Liver (tissue), 9 donors: ENCODE measurements around the gene PFN4. TPM values are rescaled to one million over a fixed set of nuclear protein-coding genes. Genes with fewer than 3 reads are reported as not detected.

Source experiments
- DNase-seq: peaks from one replicate; pipeline ENCODE4 v3.0.0-alpha.2; 2017; ENCODE audit warnings: low spot score
- H3K27ac ChIP-seq, 2 donors: one replicate each; pipeline ENCODE4 v1.7.0; 2013; ENCODE audit warnings: inconsistent platforms in 2 of 2, low read length in 2 of 2, control low read depth in 1 of 2, low read depth in 1 of 2, mild to moderate bottlenecking in 1 of 2
- H3K27me3 ChIP-seq, 4 donors: one replicate each; pipeline versions ENCODE4 v1.6.1 to v1.7.0; 2013; ENCODE audit warnings: low read length in 3 of 4, inconsistent platforms in 1 of 4, mild to moderate bottlenecking in 1 of 4, moderate library complexity in 1 of 4; ENCODE audit not compliant: control insufficient read depth in 4 of 4, insufficient read depth in 4 of 4
- H3K36me3 ChIP-seq, 4 donors: one replicate each; pipeline versions ENCODE4 v1.6.1 to v1.7.0; 2013; ENCODE audit warnings: low read length in 3 of 4, mild to moderate bottlenecking in 3 of 4, low read depth in 1 of 4, moderate library complexity in 1 of 4; ENCODE audit not compliant: control insufficient read depth in 4 of 4, insufficient read depth in 3 of 4
- H3K4me1 ChIP-seq, 4 donors: one replicate each; pipeline versions ENCODE4 v1.6.1 to v1.7.0; 2013; ENCODE audit warnings: low read length in 3 of 4, mild to moderate bottlenecking in 3 of 4, moderate library complexity in 1 of 4; ENCODE audit not compliant: control insufficient read depth in 4 of 4, insufficient read depth in 4 of 4
- H3K4me3 ChIP-seq, 3 donors: one replicate each; pipeline versions ENCODE4 v1.6.1 to v1.7.0; 2013; ENCODE audit warnings: low read length in 3 of 3, control low read depth in 1 of 3, low read depth in 1 of 3, mild to moderate bottlenecking in 1 of 3
- H3K9ac ChIP-seq, 2 donors: one replicate each; pipeline ENCODE4 v1.7.0; 2013; ENCODE audit warnings: low read length in 2 of 2, mild to moderate bottlenecking in 2 of 2, moderate library complexity in 2 of 2, control low read depth in 1 of 2, low read depth in 1 of 2
- H3K9me3 ChIP-seq, 4 donors: one replicate each; pipeline versions ENCODE4 v1.6.1 to v1.7.0; 2013; ENCODE audit warnings: low read length in 3 of 4; ENCODE audit not compliant: control insufficient read depth in 4 of 4
- EGR1 ChIP-seq, 2 donors: IDR thresholded peaks; 2 replicates each; pipeline ENCODE4 v1.6.1; 2016 to 2018; ENCODE audit warnings: antibody characterized with exemption in 2 of 2, low read depth in 2 of 2
- FOXA1 ChIP-seq: IDR thresholded peaks from 2 replicates; pipeline ENCODE4 v1.6.1; 2016; ENCODE audit warnings: antibody characterized with exemption
- FOXA2 ChIP-seq: IDR thresholded peaks from 2 replicates; pipeline ENCODE4 v1.6.1; 2016; ENCODE audit warnings: antibody characterized with exemption
- GABPA ChIP-seq, 2 donors: IDR thresholded peaks in 1 of 2; conservative IDR thresholded peaks in 1 of 2; 2 replicates each; pipeline ENCODE4 v1.6.1; 2016; ENCODE audit warnings: antibody characterized with exemption in 2 of 2, mild to moderate bottlenecking in 1 of 2, moderate library complexity in 1 of 2
- HNF4A ChIP-seq, 2 donors: conservative IDR thresholded peaks; 2 replicates each; pipeline ENCODE4 v1.6.1; 2016; ENCODE audit warnings: antibody characterized with exemption in 2 of 2, mild to moderate bottlenecking in 2 of 2
- HNF4G ChIP-seq: IDR thresholded peaks from 2 replicates; pipeline ENCODE4 v1.6.1; 2016; ENCODE audit warnings: antibody characterized with exemption
- JUND ChIP-seq, 2 donors: IDR thresholded peaks; 2 replicates each; pipeline ENCODE4 v1.6.1; 2016; ENCODE audit warnings: antibody characterized with exemption in 2 of 2
- RAD21 ChIP-seq, 2 donors: IDR thresholded peaks; 2 replicates each; pipeline ENCODE4 v1.6.1; 2016; ENCODE audit warnings: antibody characterized with exemption in 2 of 2, mild to moderate bottlenecking in 2 of 2
- RXRA ChIP-seq, 2 donors: IDR thresholded peaks; 2 replicates each; pipeline ENCODE4 v1.6.1; 2017 to 2018; ENCODE audit warnings: antibody characterized with exemption in 2 of 2, mild to moderate bottlenecking in 1 of 2
- SP1 ChIP-seq: IDR thresholded peaks from 2 replicates; pipeline ENCODE4 v1.6.1; 2018; ENCODE audit warnings: antibody characterized with exemption, mild to moderate bottlenecking
- TAF1 ChIP-seq: conservative IDR thresholded peaks from 2 replicates; pipeline ENCODE4 v1.6.1; 2016; ENCODE audit warnings: antibody characterized with exemption, mild to moderate bottlenecking
- YY1 ChIP-seq: IDR thresholded peaks from 2 replicates; pipeline ENCODE4 v1.6.1; 2016; ENCODE audit warnings: antibody characterized with exemption, mild to moderate bottlenecking
- WGBS: extraction: QIAGEN DNeasy Blood & Tissue Kit; methylation state at CpG from one replicate; pipeline ENCODE4 v1.1.7; 2013; 5-methylcytosine and 5-hydroxymethylcytosine counted together
- polyA plus RNA-seq, 2 donors: library from polyadenylated mRNA; stranded (reverse) in 1 of 2; unstranded in 1 of 2; fragments of 200-250 nt in 1 of 2; fragments of >200 nt in 1 of 2; fragmentation: Nextera tagmentation in 1 of 2; extraction: Ambion mirVana in 1 of 2; gene quantifications; one replicate each; pipeline versions ENCODE4 v1.2.1 to v1.2.3, GENCODE V29; 2013 to 2015
- total RNA-seq, 2 donors: library from RNA; depleted of rRNA; stranded (reverse); fragments of >200 nt; gene quantifications; one replicate each; pipeline ENCODE4 v1.2.3, GENCODE V29; 2014
- TF ChIP-seq, protein P1 (sequence below): IDR thresholded peaks from 2 replicates; pipeline ENCODE4 v1.6.1; 2016; ENCODE audit warnings: antibody characterized with exemption
- TF ChIP-seq, protein P2 (sequence below): IDR thresholded peaks from 2 replicates; pipeline ENCODE4 v1.6.1; 2016; ENCODE audit warnings: antibody characterized with exemption
- TF ChIP-seq, protein P3 (sequence below): fragments of 150-350 bp; IDR thresholded peaks from 2 replicates; pipeline ENCODE4 v1.5.1; 2017; ENCODE audit warnings: improper control_type of control experiment, low read depth, low read length; ENCODE audit not compliant: missing input control
- TF ChIP-seq, protein P4 (sequence below): IDR thresholded peaks from 2 replicates; pipeline ENCODE4 v1.6.1; 2016; ENCODE audit warnings: antibody characterized with exemption
- TF ChIP-seq, protein P5 (sequence below): IDR thresholded peaks from 2 replicates; pipeline ENCODE4 v1.6.1; 2016; ENCODE audit warnings: antibody characterized with exemption, mild to moderate bottlenecking
- donor health status: healthy.
- donor health status: healthy.
- donor health status: healthy.
- donor health status: healthy.
- donor health status: healthy.

PFN4 gene
- total and polyA plus RNA-seq, 4 donors: 0.12 to 0.51 (median 0.40) TPM; not detected in 1

DNA sequence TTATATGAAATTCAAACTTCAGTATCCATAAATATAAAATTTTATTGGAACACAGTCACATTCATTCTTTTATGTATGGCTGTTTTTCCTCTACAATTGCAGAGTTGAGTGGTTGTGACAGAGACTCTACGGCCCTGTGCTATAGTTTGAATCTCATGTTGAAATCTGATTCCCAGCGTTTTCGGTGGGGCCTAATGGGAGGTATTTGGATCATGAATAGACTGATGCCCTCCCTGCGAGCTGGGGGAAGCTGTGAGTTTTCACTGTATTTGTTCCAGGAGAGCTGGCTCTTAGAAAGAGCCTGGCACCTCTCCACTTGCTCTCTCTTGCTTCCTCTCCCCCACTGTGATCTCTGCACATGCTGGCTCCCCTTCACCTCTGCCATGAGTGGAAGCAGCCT, 1.7 kb downstream of the PFN4 start (continued):
- TF ChIP-seq TAF1: no peak
- TF ChIP-seq JUND (IDR thresholded peaks at IDR 0.05): no peak
- TF ChIP-seq, protein P1, sequence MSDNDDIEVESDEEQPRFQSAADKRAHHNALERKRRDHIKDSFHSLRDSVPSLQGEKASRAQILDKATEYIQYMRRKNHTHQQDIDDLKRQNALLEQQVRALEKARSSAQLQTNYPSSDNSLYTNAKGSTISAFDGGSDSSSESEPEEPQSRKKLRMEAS: no peak
- TF ChIP-seq, protein P2, sequence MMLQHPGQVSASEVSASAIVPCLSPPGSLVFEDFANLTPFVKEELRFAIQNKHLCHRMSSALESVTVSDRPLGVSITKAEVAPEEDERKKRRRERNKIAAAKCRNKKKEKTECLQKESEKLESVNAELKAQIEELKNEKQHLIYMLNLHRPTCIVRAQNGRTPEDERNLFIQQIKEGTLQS: no peak
- no peak for TF ChIP-seq GABPA (IDR thresholded peaks at IDR 0.05 in 1 of 2, conservative IDR thresholded peaks at IDR 0.05 in 1 of 2)
- TF ChIP-seq EGR1 (IDR thresholded peaks at IDR 0.05; ENCODE audit: low read depth in 2 of 2): no peak
- no peak for TF ChIP-seq HNF4G

DNA sequence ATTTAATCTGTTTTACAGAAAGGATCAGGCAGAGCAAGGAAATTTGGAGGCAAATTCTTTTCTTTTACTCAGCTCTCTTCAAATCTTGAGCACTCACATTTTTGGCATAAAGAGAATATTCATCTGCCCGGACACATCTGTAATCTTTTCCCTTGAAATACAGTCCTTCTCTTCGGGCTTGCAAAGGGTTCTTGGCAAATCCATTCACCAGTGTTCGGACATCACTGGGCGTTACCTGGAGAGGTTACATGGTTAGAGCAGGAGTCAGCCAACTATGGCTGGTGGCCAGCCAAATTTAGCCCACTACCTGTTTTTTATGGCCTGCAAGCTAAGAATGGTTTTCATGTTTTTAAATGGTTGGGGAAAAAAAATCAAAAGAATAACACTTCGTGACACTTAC, 2.1 kb downstream of the PFN4 start:
- Histone ChIP-seq H3K9me3 (no peaks in the 10 kb centered on the region), H3K36me3 (no peaks in the 10 kb centered on the region), H3K27me3 (no peaks in the 10 kb centered on the region), H3K9ac (no peak overlapping the region), H3K4me1 (peaks cover 0 to 11% (median 6%) of the 10 kb centered on the region in 4 donors), H3K4me3 (no peak overlapping the region), H3K27ac (no peak overlapping the region)
- no peak for DNase-seq
- TF ChIP-seq FOXA1: no peak
- TF ChIP-seq JUND (IDR thresholded peaks at IDR 0.05): no peak
- 96% methylated on average over 5 of the region's 5 CpGs for WGBS

DNA sequence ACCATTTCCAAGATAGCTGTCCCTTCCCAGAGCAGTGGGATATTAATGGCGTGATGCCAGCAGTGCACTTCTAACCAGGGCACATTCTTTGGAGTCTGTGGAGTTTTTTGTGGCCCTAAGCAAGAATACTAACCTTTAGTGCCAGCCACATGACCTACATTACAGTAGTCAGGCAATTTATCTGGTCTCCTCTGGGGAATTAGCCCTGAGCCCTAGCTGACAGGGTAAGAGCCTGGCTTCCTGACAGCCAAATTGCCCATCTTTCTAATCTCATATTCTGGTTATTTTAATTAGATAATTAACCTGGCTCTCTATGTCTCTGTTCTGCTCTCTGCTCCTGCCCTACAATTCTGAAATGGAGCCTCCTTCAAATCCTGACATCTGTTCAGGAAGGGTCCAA, 5.2 kb downstream of the PFN4 start:
- TF ChIP-seq EGR1 (IDR thresholded peaks at IDR 0.05; ENCODE audit: low read depth in 2 of 2): no peak
- no peak for TF ChIP-seq YY1
- no peak for TF ChIP-seq RXRA (IDR thresholded peaks at IDR 0.05)
- TF ChIP-seq HNF4A (conservative IDR thresholded peaks at IDR 0.05): no peak
- no peak for TF ChIP-seq HNF4G
- TF ChIP-seq, protein P1: no peak
- no peak for TF ChIP-seq FOXA2
- TF ChIP-seq JUND (IDR thresholded peaks at IDR 0.05): no peak
- no peak overlapping the region for H3K4me3 ChIP-seq
- DNase-seq: no peak
- 73% methylated on average over 1 of the region's 1 CpG for WGBS
- H3K4me1 ChIP-seq: peaks cover 0 to 5% (median 1%) of the 10 kb centered on the region in 4 donors
- no peaks in the 10 kb centered on the region for H3K36me3 ChIP-seq
- H3K27ac ChIP-seq: no peak overlapping the region
- H3K27me3 ChIP-seq: no peaks in the 10 kb centered on the region
- no peak overlapping the region for H3K9ac ChIP-seq
- H3K9me3 ChIP-seq: no peaks in the 10 kb centered on the region

DNA sequence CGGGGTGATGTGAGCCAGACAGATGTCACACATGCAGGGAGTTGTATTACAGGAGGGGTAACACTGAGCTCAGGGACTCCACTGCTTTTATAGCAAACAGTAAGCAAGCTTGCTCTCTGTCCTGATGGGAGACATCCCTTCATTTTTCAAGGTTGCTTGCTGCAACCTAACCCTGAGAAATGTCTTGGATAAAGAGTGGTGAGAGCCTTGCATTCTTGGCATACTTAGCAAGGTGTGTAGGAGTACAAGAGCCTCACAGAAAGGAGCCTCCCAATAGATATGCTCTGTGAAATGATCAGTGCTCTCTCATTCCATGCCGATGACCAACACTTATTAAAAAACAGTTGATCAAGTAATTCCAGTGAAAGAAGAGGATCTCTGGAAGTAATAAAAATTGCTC, 8.1 kb downstream of the PFN4 start:
- Histone ChIP-seq H3K4me3 (no peak overlapping the region), H3K9me3 (no peaks in the 10 kb centered on the region), H3K4me1 (no peaks in the 10 kb centered on the region), H3K27me3 (no peaks in the 10 kb centered on the region), H3K27ac (no peak overlapping the region), H3K9ac (no peak overlapping the region), H3K36me3 (no peaks in the 10 kb centered on the region)
- no peak for DNase-seq
- WGBS: 48% methylated on average over 2 of the region's 2 CpGs
- TF ChIP-seq SP1 (no peak), JUND (IDR thresholded peaks at IDR 0.05) (no peak), GABPA (IDR thresholded peaks at IDR 0.05 in 1 of 2, conservative IDR thresholded peaks at IDR 0.05 in 1 of 2) (no peak), RAD21 (IDR thresholded peaks at IDR 0.05) (no peak), HNF4G (no peak), YY1 (no peak), HNF4A (conservative IDR thresholded peaks at IDR 0.05) (no peak), FOXA2 (no peak), FOXA1 (no peak)
- TF ChIP-seq, protein P2: no peak
- TF ChIP-seq, protein P1: no peak
- TF ChIP-seq, protein P3, sequence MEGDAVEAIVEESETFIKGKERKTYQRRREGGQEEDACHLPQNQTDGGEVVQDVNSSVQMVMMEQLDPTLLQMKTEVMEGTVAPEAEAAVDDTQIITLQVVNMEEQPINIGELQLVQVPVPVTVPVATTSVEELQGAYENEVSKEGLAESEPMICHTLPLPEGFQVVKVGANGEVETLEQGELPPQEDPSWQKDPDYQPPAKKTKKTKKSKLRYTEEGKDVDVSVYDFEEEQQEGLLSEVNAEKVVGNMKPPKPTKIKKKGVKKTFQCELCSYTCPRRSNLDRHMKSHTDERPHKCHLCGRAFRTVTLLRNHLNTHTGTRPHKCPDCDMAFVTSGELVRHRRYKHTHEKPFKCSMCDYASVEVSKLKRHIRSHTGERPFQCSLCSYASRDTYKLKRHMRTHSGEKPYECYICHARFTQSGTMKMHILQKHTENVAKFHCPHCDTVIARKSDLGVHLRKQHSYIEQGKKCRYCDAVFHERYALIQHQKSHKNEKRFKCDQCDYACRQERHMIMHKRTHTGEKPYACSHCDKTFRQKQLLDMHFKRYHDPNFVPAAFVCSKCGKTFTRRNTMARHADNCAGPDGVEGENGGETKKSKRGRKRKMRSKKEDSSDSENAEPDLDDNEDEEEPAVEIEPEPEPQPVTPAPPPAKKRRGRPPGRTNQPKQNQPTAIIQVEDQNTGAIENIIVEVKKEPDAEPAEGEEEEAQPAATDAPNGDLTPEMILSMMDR: no peak
- TF ChIP-seq, protein P4, sequence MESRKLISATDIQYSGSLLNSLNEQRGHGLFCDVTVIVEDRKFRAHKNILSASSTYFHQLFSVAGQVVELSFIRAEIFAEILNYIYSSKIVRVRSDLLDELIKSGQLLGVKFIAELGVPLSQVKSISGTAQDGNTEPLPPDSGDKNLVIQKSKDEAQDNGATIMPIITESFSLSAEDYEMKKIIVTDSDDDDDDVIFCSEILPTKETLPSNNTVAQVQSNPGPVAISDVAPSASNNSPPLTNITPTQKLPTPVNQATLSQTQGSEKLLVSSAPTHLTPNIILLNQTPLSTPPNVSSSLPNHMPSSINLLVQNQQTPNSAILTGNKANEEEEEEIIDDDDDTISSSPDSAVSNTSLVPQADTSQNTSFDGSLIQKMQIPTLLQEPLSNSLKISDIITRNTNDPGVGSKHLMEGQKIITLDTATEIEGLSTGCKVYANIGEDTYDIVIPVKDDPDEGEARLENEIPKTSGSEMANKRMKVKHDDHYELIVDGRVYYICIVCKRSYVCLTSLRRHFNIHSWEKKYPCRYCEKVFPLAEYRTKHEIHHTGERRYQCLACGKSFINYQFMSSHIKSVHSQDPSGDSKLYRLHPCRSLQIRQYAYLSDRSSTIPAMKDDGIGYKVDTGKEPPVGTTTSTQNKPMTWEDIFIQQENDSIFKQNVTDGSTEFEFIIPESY: no peak
- TF ChIP-seq, protein P5, sequence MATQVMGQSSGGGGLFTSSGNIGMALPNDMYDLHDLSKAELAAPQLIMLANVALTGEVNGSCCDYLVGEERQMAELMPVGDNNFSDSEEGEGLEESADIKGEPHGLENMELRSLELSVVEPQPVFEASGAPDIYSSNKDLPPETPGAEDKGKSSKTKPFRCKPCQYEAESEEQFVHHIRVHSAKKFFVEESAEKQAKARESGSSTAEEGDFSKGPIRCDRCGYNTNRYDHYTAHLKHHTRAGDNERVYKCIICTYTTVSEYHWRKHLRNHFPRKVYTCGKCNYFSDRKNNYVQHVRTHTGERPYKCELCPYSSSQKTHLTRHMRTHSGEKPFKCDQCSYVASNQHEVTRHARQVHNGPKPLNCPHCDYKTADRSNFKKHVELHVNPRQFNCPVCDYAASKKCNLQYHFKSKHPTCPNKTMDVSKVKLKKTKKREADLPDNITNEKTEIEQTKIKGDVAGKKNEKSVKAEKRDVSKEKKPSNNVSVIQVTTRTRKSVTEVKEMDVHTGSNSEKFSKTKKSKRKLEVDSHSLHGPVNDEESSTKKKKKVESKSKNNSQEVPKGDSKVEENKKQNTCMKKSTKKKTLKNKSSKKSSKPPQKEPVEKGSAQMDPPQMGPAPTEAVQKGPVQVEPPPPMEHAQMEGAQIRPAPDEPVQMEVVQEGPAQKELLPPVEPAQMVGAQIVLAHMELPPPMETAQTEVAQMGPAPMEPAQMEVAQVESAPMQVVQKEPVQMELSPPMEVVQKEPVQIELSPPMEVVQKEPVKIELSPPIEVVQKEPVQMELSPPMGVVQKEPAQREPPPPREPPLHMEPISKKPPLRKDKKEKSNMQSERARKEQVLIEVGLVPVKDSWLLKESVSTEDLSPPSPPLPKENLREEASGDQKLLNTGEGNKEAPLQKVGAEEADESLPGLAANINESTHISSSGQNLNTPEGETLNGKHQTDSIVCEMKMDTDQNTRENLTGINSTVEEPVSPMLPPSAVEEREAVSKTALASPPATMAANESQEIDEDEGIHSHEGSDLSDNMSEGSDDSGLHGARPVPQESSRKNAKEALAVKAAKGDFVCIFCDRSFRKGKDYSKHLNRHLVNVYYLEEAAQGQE: no peak
